ENCODE measurements around the gene DHDDS.

DHDDS gene

DNA sequence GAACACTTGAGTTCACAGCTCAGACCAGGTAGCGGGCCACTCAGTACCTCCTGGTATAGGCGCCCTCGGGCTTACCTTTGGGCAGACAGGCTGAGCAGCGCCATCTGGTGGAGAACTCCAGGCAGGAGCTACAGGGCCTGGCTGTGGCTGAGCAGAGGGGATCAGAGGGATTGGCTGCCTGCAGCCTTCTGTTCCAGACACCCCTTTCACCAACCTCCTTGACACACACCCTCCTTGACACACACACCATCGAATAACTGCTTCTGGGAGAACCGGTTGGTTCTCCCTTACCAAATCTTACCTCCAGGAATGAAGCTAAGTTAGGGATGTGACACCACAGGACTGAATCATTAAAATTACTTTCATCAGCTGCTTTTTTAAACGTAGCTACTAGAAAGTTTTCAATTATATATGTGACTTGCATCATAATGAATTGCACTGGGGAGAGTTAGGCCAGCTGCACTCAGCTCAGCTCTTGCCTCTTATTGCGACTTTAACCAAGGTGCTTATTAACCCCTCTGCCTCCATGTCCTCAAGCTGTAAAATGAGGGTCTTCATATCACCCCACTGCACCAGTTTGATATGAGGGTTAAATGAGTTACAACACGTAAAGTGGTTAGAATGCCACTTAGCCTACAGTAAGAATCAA is 14.9 kb upstream of the DHDDS start:
- peak; percentile 68 for DNase-seq (ENCODE audit: low spot score)

DNA sequence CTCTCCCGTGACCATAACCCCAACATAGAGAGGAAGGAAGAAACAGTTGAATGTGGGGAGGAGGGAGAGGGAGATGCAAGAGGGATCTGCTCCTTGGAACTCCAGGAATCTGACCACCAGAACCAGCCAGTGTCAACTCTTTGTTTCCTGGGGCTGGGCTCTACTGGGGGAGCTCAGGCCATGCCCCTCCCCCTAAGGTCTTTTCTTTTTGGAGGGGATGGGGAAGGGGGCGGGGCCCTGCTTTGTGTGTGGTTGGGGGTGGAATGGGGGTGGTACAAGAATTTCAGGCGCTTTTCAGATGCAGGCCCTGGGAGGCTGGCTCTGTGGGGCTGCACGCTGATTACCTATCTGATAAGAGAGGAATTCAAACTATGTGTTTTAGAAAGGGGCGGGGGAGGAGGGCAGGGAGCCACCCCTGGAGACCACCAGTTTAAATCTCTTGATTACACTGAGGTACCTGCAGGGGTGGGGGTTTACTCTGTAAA is 13.2 kb upstream of the DHDDS start:
- no peak for DNase-seq (ENCODE audit: low spot score)

DNA sequence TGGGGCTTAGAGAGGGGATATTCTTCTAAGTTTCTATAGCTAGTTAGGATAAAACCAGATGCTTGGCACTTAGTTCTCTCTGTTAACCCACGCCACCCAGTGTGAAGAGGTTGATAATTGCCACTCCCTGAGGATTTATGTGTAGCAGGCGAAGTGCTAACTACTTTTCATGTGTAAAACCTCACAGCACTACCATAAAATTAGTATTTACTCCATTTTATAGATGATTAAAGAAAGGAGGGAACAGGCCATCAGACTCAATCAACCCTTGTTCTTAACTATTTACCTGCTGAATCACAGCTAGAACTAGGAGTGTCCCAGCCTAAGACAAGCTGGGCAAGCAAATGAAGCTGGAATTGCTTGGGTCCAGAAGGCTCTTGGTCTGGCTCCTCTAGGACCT is 12.6 kb upstream of the DHDDS start:
- DNase-seq (ENCODE audit: low spot score): no peak

- DNase-seq (ENCODE audit: low spot score): no peak
These were observed 2.4 kb upstream of the DHDDS start for GRCh38 chr1:26429721-26430120.

DNA sequence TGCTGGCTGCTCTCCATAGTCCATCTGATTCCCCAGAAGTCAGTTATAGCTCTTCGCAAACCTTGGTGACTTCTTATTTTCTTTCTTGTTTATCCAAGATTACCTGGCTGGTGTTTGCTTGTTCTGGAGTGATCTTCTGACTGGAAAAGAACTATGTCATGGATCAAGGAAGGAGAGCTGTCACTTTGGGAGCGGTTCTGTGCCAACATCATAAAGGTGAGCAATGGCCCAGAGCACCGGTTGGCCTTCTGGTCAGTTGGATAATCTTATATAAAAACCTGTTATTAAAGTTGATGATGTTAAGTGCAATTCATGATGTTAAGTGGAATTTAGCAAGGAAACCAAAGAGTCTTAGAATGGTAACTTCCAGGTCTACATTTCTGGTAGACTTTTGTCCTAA is 672 bp downstream of the DHDDS start:
- DNase-seq (ENCODE audit: low spot score): no peak

DNA sequence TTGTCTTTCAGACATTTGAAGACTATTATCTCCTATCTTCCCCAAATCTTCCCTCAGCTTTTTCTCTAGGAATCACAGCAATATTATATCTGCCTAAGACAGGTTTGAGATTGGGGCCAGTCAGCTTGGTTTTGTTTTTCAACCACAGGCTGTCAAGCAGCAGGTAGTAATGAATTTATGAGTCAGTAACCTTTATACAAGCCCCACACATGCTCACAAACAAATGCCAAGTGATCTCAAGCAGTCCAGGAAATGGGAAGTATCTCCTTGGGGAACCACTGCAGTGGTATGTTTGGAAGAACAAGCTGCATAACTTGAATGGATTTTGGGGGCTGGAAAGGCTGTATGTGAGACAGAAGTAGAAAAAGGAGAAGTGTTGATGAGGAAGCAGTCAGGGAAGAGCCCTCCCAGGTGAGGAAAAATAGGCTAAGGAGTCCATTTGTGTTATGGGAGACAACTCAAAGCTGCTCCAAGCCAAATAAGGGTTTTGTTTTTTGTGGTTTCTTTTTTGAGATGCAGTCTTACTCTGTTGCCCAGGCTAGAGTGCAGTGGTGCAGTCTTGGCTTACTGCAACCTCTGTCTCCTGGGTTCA is 2.1 kb downstream of the DHDDS start:
- DNase-seq (ENCODE audit: low spot score): no peak

- DNase-seq (ENCODE audit: low spot score): no peak
These were observed 5.9 kb downstream of the DHDDS start for GRCh38 chr1:26438041-26438440.

- DNase-seq (ENCODE audit: low spot score): no peak
These were observed 8.1 kb downstream of the DHDDS start for GRCh38 chr1:26440259-26440658.

DNA sequence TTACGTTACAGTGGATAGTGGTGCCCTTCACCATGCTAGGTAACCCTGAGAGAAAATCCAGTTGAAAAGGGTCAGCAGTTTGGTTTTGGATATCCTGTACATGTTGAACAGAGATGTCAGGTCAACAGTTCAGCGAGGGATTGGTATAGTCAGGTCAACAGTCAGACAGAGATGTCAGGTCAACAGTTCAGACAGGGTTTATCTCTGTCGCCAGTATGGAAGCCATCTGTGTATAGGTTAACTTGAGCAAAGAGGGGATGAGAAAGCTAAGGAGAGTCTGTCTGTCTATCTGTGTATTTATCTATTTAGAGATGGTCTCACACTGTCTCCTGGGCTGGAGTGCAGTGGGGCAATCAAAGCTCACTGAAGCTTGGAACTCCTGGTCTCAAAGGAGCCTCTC is 17.7 kb downstream of the DHDDS start:
- DNase-seq (ENCODE audit: low spot score): no peak

GRCh38 chr1:26450908-26451307 is 18.8 kb downstream of the DHDDS start:
- no peak for DNase-seq (ENCODE audit: low spot score)

GRCh38 chr1:26452459-26453183 is 20.5 kb downstream of the DHDDS start:
- DNase-seq (ENCODE audit: low spot score): no peak

GRCh38 chr1:26459148-26459547 is 27.0 kb downstream of the DHDDS start:
- DNase-seq (ENCODE audit: low spot score): no peak

DNA sequence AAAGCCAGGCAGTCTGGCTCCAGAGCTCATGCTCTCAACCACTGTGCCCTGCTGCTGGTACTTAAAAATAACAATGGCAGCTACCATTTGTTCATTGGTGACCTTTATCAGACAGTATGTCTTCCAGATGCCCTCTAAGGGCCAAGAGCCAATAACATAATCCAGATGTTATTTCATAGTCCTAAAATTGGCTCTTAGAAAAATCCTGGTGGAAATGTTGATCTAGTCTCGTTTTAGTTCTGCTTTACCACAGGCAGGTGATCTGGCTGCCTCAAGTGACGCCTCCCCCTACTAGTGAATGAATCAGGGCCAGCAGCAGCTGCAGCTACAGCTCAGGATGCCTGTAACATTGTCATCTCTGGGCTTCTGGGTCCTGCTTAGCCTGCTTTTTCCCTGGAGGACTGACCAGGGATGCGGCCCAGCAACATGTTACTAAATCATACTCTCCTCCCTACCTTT is 27.5 kb downstream of the DHDDS start:
- no peak for DNase-seq (ENCODE audit: low spot score)

- no peak for DNase-seq (ENCODE audit: low spot score)
These were observed 36.8 kb downstream of the DHDDS start for GRCh38 chr1:26468911-26469310.

DNA sequence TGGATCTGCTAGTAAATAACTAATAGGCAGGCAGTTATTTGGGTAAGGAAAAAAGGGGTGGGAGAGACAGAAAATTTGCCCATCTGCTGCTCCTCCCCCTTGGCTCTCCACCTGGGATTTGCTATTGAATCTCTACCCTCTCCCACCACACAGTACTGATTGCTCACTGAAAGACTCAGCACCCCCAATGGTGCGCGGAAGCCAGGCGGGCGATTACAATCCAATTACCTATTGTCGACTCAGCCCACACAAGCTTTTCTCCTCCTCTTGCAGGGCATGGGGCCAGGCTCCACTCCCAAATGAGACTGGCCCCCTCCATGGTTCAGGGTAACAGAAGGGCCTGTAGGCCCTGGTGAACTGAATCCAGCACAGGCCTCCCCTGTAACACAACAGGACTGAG is 37.4 kb downstream of the DHDDS start:
- no peak for DNase-seq (ENCODE audit: low spot score)

- no peak for DNase-seq (ENCODE audit: low spot score)
These were observed 38.9 kb downstream of the DHDDS start for GRCh38 chr1:26470878-26471497.

GRCh38 chr1:26471498-26472319 is 39.6 kb downstream of the DHDDS start:
- DNase-seq (ENCODE audit: low spot score): peak; percentile 69

- DNase-seq (ENCODE audit: low spot score): peak; percentile 91
These were observed 40.3 kb downstream of the DHDDS start, which contains the start of gene HMGN2 for GRCh38 chr1:26472320-26472900. TSS of gene HMGN2 (plus strand) at chr1:26472440. CDS start at chr1:26472613, 173 bp downstream.

DNA sequence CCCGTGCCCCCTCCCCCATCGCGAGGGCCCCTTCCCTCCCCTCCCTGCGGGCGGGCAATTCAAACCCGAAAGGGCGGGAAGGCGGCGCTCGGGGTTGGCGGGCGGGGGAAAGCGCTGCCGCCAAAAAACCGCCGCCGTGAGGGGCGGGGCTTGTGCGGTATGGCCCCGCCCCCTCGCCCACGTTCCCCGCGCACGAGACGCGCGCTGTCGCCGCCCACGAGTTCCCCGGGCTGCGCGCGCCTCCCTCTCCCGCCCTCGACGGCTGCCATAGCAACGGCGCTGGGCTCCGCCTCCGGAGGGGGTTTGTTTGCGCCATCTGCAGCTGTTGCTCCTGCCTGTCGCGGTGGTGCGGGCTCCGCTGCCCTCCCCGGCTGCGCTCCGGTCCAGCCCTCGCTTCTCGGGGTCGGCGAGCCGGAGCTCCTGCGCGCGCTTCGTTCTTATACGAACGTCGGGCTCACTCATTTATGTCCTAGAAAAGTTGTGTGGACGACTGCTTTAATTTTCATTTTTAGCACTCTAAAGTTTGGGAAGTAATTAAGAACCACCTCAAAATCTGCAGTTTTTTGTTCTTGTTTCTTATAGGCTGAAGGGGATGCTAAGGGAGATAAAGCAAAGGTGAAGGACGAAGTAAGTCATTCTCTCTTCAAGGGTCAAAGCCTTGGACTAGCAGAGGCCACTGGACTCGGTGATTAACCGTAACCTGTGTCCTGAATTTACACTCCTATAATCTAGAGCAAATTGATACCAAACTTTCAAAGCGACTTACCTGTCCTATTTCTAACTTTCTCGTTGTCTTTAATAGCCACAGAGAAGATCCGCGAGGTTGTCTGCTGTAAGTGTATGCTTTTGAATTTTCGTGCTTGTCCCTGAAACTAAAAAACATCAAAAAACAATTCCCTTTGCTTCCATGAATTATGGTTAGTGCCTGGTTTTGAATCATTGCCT is 41.1 kb downstream of the DHDDS start:
- peak; percentile 95 for DNase-seq (ENCODE audit: low spot score)

DNA sequence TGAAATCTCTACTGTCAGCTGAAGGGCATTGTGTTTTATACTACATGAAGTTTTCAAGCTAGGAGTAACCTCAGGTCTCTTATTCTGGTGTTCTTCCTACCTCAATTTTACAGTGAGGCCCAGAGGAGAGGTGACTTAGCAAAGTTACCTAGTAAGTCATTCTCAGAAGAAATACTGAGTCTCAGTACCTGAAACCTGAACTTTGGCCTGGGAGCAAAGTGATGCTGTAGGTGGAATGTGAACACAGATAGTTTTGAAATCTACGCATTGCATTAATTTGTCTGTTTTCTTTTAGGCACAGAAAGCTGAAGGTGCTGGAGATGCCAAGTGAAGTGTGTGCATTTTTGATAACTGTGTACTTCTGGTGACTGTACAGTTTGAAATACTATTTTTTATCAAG is 42.7 kb downstream of the DHDDS start:
- DNase-seq (ENCODE audit: low spot score): no peak
